GM19397 (cell line): ENCODE results near the gene MMADHC.
"Not testable (repeated sequence)": the region's sequence is repeated elsewhere in the genome, so short reads cannot be mapped to it uniquely, and the experiment has no call there.

ENCODE experiments used
- ATAC-seq: cut with Tn5 transposase; IDR thresholded peaks from one replicate; pipeline ENCODE4 v1.9.1; 2021; ENCODE audit warnings: mild to moderate bottlenecking, moderate library complexity; ENCODE audit not compliant: unreplicated experiment

The MMADHC gene

GRCh38 chr2:149595056-149595963 lies 7.7 kb upstream of the MMADHC start:
- ATAC-seq = no peak

GRCh38 chr2:149594411-149594810 lies 6.8 kb upstream of the MMADHC start:
- ATAC-seq = no peak

DNA sequence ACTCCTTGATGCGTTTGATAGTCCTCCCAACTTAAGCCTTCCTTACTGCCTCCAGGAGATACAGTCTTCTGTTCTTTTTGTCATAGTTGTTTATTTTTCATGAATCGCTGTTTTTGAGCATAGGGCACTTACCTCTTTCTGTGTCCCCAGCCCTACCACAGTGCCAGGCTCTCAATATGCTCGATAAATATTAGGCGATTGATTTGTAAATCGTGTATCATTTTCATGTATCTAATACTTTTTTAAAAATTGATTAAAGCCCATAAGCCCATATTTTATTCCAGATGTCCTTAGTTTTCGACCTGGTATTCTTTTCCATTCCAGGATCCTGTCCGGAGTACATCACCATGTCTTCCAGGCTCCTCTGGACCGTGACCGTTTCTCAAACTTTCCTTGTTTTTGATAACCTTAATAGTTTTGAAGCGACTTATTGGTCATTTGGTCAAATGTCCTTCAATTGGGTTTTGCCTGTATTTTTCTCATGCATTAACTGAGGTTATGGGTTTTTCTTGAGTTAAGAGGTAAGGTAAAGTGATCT lies 444 bp upstream of the MMADHC start:
- ATAC-seq = peak; percentile 30

GRCh38 chr2:149586898-149587219 lies 716 bp downstream of the MMADHC start:
- ATAC-seq = no peak

DNA sequence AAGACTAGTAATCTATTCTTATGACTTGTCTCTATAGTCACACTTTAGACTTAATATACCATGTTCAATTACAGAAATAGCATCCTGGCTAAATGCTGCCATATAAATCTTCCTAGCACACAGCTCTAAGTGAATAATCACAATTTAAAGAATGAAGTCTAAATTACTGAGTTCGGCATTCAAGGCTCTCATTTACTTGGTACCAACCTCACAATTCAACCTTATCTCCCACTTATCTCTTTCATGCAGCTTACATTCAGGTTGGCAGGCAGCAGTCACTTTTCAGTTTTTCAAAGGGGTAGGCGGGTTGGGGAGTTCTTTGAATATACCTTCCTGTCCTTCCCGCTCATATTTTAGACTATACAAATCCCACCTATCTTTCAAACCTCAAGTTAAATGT lies 1.5 kb downstream of the MMADHC start:
- no peak for ATAC-seq

- no peak for ATAC-seq
These were observed 2.2 kb downstream of the MMADHC start for GRCh38 chr2:149585166-149585885.

DNA sequence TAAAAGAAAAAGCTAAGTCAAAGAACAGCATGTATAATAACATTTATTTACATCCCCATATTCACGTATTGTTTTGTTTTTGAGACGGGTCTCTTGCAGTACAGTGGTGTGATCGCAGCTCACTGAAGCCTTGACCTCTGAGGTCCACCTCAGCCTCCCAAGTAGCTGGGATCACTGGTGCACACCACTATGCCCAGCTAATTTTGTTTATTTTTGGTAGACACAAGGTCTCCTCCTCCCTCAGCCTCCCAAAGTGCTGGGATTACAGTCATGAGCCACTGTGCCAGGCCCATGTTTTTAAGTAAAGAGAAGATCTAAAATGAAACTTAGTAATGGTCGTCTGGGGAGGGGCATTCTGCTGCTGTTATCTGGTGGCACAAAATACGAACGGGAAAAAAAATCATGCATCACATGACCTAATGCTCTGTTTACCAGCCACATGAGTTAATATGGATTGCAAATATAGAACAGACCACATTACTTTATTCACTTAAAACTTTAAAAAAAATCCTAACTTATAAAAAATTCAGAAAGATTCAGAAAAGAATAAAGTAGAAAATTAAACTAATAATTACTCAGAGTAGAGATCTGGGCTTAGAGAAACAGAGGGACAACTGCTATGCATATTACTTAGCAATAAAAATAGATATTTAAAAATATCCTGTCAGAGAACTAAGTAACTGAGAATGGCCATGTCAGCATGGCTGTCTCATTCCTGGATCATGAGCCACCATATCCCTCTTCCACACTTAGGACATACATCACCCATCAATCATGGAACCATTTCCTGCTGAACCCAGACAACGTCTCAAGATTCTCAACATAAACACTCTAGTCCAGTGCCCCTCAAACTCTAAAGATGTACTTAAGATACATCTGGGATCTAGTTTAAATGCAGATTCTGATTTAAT lies 7.3 kb downstream of the MMADHC start:
- no peak for ATAC-seq

- ATAC-seq = no peak
These were observed 10.3 kb downstream of the MMADHC start for GRCh38 chr2:149577269-149577668.

DNA sequence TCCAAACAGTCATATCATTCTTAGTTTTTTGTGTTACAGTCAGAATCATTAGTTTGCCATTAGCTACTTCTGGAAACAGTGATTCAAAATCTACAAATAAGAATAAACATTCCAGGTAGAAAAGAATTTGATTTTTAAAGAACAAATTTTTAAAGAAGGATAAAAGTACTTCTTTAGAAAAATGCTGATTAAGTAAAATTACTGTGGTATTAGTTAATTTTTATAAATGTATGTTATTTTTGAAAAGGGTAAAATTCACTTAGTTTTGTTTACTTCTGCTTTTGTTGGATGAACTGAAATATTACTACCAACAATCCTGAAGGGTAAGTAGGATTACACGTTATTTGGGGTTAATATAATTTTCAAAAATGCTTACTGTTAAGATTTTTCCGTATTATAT lies 11.8 kb downstream of the MMADHC start:
- no peak for ATAC-seq

DNA sequence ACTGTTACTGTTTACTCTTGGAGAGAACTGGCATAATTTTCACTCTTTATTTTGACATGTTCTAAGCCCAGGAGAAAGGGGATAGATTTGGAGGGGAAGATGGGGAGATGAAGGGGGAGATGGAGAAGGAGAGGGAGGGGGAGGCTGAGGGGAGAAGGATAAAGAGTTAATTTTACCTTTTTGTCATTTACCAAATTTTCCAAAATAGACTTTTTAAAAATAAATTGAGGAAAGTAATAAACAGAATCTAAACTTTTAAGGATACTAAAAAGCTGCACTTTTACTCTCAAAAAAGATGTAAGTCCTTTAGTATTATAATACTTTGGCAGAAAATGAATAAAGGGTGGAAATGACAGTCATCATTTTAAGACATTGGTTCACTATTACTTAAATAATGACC lies 12.3 kb downstream of the MMADHC start:
- ATAC-seq = no peak

- ATAC-seq = no peak
These were observed 13.8 kb downstream of the MMADHC start for GRCh38 chr2:149573760-149574159.

GRCh38 chr2:149572102-149572953 lies 15.2 kb downstream of the MMADHC start:
- ATAC-seq = no peak

GRCh38 chr2:149568138-149568537 lies 19.4 kb downstream of the MMADHC start:
- ATAC-seq = no peak

DNA sequence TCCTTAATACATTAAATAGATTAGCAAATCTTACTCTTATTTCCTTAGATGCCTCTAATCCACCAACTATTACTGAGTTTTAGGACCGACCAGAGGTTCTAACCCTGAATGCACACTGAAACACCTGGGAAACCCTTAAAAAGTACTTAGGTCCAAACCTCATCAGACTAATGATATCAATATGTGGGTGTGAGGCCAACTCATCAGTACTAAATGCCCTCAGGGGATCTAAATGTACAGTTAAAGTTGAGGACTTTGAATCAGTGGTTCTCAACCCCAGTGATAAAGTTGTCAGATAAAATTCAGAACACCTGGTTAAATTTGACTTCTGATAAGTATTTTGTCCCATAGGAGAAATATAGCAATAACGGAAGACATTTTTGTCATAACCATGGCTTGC lies 20.9 kb downstream of the MMADHC start:
- ATAC-seq = no peak

GRCh38 chr2:149565625-149566024 lies 21.9 kb downstream of the MMADHC start:
- ATAC-seq = not testable (repeated sequence)

- no peak for ATAC-seq
These were observed 22.6 kb downstream of the MMADHC start for GRCh38 chr2:149564983-149565382.

DNA sequence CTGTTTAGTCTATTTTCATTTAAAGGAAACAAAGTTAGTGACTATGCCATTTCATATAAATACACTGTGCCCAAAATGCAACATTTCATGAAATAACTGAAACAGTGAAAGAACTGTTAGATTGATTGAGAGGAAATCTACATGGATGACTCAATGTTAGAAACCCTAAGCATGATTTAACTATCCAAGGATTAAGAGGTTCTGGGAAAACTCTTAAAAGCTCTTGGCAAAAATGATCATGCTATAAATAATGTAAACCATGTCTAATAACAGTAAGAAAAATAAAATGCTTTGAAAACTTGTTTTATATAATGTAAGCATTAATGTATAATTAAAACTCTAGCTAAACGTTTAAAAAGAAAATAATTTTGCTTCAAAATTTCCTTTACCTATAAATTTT lies 23.5 kb downstream of the MMADHC start:
- ATAC-seq = no peak

DNA sequence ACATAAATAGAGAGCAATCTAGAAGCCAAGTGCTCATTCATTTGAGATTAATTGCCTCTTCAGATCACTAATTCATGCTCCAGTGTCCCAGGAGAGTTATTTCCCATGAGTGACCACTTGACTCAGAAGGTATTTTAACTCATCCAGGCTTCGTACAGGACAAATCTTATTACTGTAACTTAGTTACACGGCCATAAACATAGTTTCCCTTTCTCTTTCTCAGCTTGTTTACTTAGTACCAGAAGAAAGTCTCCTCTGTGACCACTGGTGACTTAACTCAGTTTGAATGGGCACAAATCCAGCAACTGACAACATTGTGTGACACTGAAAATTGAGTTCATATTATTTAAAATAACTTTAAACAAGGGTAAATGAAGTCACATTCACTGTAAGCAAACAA lies 25.3 kb downstream of the MMADHC start:
- ATAC-seq = peak; percentile 48

- ATAC-seq = no peak
These were observed 26.2 kb downstream of the MMADHC start for GRCh38 chr2:149561309-149561926.
